HG03064 (cell line): ENCODE data around the gene CLEC1A.

ENCODE experiments used
- ATAC-seq: cut with Tn5 transposase; IDR thresholded peaks from one replicate; pipeline ENCODE4 v1.9.1; 2021; ENCODE audit warnings: low read depth; ENCODE audit not compliant: unreplicated experiment

The CLEC1A gene

GRCh38 chr12:10101648-10102220, 2.9 kb upstream of the CLEC1A start:
- ATAC-seq, result no peak

GRCh38 chr12:10101042-10101579, 2.3 kb upstream of the CLEC1A start:
- ATAC-seq, result no peak

DNA sequence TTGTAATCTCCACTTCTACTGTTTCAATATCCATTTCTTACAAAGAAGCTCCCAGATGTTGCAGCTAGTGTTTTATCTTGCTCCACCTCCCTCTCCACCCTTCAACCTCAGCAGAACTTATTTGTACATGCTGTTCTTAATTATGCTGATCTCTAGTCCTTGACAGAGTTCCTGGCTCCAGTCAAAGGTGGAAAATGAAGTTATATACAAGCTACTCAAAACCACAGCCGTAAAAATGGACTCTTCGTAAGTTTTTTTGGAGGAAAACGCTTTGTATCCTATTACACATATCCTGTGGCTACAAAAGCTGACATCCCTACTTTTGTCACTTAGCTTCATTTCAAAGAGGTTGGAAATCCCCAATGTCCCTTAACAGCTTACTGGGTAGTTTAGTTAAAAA, 1.3 kb downstream of the CLEC1A start:
- ATAC-seq, result no peak

- no peak for ATAC-seq
Measured at GRCh38 chr12:10095971-10096370, 2.8 kb downstream of the CLEC1A start.

DNA sequence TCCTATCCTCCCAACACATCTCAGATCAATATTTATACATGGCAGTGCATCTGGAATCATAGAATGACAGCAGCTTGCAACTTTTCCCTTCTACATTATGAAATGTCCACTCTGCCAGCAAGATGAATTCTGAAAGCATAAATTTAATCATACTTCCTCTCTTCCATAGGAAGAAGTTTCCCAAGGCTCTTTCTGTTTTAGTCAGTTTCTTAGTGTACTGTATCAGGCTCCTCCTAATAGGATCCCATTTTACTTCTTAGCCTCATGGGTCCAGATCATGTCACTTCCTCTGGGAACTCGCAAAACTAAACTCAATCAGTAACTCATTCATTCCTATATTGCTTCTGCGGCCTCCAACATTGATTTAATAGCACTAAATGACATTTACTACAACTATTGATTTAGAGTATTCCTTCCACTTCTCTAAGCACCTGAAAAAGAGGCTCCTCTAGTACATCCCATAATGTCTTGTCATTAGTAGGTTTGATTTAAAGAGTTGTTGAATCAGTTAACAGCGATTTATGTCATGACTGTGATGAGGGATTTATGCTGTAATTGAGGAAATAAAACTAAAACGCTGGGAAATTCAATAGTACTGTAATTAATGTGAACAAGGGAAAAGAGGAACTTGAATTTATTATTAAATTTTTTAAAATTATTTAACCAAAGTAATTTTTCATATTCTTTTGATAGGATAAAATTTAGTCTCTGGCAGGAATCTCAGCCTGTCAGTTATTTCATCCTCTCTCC, 4.0 kb downstream of the CLEC1A start:
- no peak for ATAC-seq

- ATAC-seq, result no peak
Measured at GRCh38 chr12:10088955-10089900, 9.6 kb downstream of the CLEC1A start.

DNA sequence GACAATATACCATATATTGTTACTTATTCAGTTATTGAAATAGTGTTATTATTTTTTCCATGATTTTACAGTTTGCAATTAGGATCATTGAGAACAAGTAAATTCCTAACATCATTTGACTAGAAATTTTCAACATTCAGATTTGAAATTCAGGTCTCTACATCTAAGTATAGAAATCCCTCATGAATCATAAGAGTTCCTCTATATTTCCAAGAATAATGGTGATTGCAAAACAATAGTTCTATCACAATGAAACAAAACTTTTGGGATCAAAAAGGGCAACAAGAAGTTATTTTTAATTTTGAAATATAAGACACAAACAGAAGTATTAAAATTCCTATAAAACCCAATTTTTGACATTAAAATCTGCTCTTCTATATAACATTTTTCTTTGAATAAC, 10.8 kb downstream of the CLEC1A start:
- no peak for ATAC-seq

DNA sequence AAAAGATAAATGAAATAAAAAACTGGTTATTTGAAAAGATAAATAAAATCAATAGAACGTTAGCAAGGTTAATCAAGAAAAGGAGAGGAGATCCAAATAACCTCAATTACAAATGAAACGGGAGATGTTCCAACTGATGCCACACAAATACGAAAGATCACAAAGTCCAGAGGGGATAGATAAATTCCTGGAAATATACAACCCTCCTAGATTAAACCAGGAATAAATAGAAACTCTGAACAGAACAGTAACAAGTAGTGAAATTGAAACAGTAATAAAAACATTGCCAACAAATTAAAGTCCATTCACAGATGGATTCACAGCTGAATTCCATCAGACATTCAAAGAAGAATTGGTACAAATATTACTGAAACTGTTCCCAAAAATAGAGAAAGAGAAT, 12.4 kb downstream of the CLEC1A start:
- no peak for ATAC-seq

GRCh38 chr12:10084733-10085132, 14.1 kb downstream of the CLEC1A start:
- ATAC-seq, result no peak

GRCh38 chr12:10082117-10082874, 16.5 kb downstream of the CLEC1A start:
- no peak for ATAC-seq

DNA sequence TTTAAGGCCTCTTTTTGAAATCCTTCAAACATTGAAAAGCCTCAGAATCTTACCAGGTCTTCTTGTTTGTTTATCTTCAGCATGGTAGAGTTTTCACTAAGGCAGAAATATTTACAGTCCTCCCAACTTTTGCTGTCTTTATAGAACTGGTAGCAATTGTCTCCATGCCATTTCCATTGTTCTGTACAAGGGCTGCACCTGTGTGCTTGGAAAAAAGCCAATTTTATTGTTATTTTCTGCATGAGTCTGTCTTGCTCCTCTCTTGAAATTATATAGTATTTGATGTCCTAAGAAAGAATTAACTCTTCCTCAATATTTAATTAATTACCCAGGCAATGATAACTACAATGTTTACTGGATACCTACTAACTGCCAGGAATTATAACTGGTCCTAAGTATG, 23.3 kb downstream of the CLEC1A start:
- no peak for ATAC-seq

GRCh38 chr12:10073261-10073660, 25.5 kb downstream of the CLEC1A start:
- no peak for ATAC-seq

DNA sequence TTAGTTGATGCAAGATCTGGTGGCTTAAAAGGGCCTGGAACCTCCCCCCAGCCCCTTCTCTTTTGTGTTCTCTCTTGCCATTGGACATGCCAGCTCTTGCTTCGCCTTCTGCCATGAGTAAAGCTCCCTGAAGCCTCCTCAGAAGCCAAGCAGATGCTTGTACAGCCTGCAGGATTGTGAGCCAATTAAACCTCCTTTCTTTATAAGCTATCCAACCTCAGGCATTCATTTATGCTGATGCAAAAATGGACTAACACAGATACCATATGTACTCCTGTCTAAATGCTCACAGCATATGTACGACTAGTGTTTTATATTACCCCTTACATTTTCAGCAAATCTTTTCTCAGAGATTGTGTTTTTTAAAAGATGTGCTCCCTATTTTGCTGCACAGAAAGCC, 26.7 kb downstream of the CLEC1A start:
- ATAC-seq, result no peak

DNA sequence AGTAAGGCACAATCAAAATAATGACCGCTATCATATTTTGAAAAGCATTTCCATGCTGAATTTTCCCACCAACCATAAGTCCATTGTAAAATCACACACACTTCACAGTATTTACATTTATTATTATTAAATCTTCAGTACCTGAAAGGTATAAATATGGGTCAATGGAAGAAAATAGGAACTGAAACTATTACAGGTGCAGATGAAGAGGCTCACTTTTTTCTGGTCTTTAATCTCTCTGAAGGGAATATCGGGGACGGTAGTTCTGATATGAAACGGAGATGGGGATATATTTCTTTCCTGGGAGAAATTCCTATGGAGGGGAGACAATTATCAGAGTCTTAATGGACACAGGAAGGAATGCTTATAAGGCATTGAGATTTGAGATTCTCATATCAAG, 28.4 kb downstream of the CLEC1A start:
- no peak for ATAC-seq

DNA sequence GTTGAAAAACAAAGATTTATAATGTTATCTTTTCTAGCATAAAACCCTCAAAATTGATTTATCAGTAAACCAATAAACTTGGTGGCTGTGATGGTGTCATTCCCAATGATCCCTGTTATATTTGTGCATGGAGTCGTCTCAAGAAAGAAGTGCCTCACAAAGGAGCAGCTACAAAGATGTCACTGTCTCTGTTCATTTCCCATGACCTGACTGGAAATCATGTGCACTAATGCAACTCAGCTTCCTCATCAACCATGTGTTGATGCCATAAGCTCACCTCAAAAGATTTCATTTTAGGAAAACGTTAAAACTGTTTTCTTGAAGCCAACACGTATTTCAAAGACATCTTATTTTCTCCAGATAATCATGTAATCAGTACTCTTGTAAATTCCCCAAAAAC, 28.8 kb downstream of the CLEC1A start:
- no peak for ATAC-seq

GRCh38 chr12:10069099-10069498, 29.7 kb downstream of the CLEC1A start:
- ATAC-seq, result no peak

DNA sequence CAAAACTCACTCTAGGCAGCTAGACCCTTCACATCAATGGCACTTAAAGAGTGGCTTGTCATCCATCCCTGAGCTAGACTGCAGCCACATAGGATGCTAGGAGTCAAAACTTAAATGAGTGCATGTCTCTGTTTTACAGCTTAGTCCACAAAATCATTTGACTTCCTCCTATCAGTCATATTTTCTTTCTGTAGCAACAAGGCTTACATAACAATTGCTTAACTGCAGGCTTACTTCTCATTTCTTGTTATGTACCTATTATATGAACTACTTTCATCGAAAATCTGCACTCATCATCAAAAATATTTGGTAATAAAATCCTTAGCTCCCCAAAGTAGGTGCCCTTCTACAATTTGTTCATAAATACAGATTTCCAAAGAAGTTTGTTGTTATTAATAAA, 30.1 kb downstream of the CLEC1A start:
- no peak for ATAC-seq

GRCh38 chr12:10067942-10068341, 30.8 kb downstream of the CLEC1A start:
- no peak for ATAC-seq

DNA sequence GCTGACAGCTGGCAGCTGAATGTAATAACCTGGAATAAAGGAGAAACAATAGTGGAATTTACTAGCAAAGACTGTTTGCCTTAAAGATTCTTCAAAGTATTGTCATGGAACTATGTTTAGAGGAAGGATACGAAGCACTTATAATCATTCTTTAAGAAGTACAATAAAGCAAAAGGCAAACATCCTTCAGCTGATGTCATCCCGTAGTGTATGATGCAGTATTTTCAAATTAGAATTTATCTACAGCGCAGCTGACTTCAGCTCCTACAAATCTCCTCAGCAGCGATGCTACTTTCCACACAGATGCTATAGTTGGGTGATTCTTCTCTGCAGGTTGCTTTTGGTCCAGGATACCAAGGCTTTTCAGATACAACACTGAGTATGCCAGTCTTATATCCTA, 31.5 kb downstream of the CLEC1A start:
- no peak for ATAC-seq

GRCh38 chr12:10065241-10065640, 33.5 kb downstream of the CLEC1A start:
- no peak for ATAC-seq
